GM21576 (cell line): Measurements from ENCODE around the gene NIP7.

Experiments
- ATAC-seq: cut with Tn5 transposase; IDR thresholded peaks from one replicate; pipeline ENCODE4 v1.9.1; 2021; ENCODE audit warnings: mild to moderate bottlenecking, moderate library complexity; ENCODE audit not compliant: unreplicated experiment

NIP7 gene

GRCh38 chr16:69384974-69385373 lies 45.4 kb downstream of the NIP7 start:
- no peak for ATAC-seq

GRCh38 chr16:69386596-69386995 lies 47.0 kb downstream of the NIP7 start:
- ATAC-seq: no peak
